ENCODE data around the gene OR3A2. TPM values are rescaled to one million over a fixed set of nuclear protein-coding genes. Genes with fewer than 3 reads are reported as not detected.
"Not testable (repeated sequence)": the region's sequence is repeated elsewhere in the genome, so short reads cannot be mapped to it uniquely, and the experiment has no call there.

OR3A2 gene
- total RNA-seq, 1 donor from 2014 or later, result not detected

- Mint-ChIP-seq H3K27ac (no peak overlapping the region), H3K4me3 (ENCODE audit: low read depth) (no peak overlapping the region), H3K9me3 (ENCODE audit: low read depth) (peaks cover 40% of the 10 kb centered on the region), H3K27me3 (no peaks in the 10 kb centered on the region), H3K36me3 (ENCODE audit: insufficient read depth) (peaks cover 5% of the 10 kb centered on the region), H3K4me1 (ENCODE audit: low read depth) (no peaks in the 10 kb centered on the region)
- no peak for DNase-seq (ENCODE audit: low spot score, unreplicated experiment)
- TF ChIP-seq, protein P1, sequence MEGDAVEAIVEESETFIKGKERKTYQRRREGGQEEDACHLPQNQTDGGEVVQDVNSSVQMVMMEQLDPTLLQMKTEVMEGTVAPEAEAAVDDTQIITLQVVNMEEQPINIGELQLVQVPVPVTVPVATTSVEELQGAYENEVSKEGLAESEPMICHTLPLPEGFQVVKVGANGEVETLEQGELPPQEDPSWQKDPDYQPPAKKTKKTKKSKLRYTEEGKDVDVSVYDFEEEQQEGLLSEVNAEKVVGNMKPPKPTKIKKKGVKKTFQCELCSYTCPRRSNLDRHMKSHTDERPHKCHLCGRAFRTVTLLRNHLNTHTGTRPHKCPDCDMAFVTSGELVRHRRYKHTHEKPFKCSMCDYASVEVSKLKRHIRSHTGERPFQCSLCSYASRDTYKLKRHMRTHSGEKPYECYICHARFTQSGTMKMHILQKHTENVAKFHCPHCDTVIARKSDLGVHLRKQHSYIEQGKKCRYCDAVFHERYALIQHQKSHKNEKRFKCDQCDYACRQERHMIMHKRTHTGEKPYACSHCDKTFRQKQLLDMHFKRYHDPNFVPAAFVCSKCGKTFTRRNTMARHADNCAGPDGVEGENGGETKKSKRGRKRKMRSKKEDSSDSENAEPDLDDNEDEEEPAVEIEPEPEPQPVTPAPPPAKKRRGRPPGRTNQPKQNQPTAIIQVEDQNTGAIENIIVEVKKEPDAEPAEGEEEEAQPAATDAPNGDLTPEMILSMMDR (IDR thresholded peaks at IDR 0.05; ENCODE audit: unreplicated experiment), result no peak
Measured at GRCh38 chr17:3389791-3390190, 3.7 kb upstream of the OR3A2 start.

GRCh38 chr17:3381957-3382356, 4.2 kb downstream of the OR3A2 start:
- Mint-ChIP-seq H3K9me3 (ENCODE audit: low read depth) (peaks cover 59% of the 10 kb centered on the region), H3K4me1 (ENCODE audit: low read depth) (no peaks in the 10 kb centered on the region), H3K27ac (no peak overlapping the region), H3K4me3 (ENCODE audit: low read depth) (no peak overlapping the region), H3K27me3 (no peaks in the 10 kb centered on the region), H3K36me3 (ENCODE audit: insufficient read depth) (no peaks in the 10 kb centered on the region)
- TF ChIP-seq, protein P1 (IDR thresholded peaks at IDR 0.05; ENCODE audit: unreplicated experiment), result no peak
- no peak for DNase-seq (ENCODE audit: low spot score, unreplicated experiment)

GRCh38 chr17:3378321-3378720, 7.8 kb downstream of the OR3A2 start:
- peaks cover 64% of the 10 kb centered on the region for H3K9me3 Mint-ChIP-seq (ENCODE audit: low read depth)
- H3K27me3 Mint-ChIP-seq, result no peaks in the 10 kb centered on the region
- no peaks in the 10 kb centered on the region for H3K4me1 Mint-ChIP-seq (ENCODE audit: low read depth)

GRCh38 chr17:3371167-3371566, 14.9 kb downstream of the OR3A2 start:
- not testable (repeated sequence) for H3K27ac Mint-ChIP-seq; H3K4me1 Mint-ChIP-seq (ENCODE audit: low read depth); H3K36me3 Mint-ChIP-seq (ENCODE audit: insufficient read depth); DNase-seq (ENCODE audit: low spot score, unreplicated experiment); H3K4me3 Mint-ChIP-seq (ENCODE audit: low read depth); H3K27me3 Mint-ChIP-seq
- peaks cover 47% of the 10 kb centered on the region for H3K9me3 Mint-ChIP-seq (ENCODE audit: low read depth)

More at GRCh38 chr17:3378321-3378720, 7.8 kb downstream of the OR3A2 start:
- Mint-ChIP-seq H3K36me3 (ENCODE audit: insufficient read depth) (peaks cover 1% of the 10 kb centered on the region), H3K27ac (no peak overlapping the region), H3K4me3 (ENCODE audit: low read depth) (no peak overlapping the region)
- no peak for DNase-seq (ENCODE audit: low spot score, unreplicated experiment)
- TF ChIP-seq, protein P1 (IDR thresholded peaks at IDR 0.05; ENCODE audit: unreplicated experiment), result no peak

DNA sequence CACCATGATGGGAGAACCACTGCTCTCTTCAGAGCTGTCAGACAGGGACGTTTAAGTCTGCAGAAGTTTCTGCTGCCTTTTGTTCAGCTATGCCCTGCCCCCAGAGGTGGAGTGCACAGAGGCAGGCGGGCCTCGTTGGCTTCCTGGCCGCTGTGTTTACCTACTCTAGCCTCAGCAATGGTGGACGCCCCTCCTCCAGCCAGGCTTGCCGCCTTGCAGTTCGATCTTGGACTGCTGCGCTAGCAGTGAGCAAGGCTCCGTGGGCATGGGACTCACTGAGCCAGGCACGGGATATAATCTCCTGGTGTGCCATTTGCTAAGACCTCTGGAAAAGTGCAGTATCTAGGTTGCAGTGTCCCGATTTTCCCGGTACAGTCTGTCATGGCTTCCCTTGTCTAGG, 43.3 kb downstream of the OR3A2 start:
- not testable (repeated sequence) for H3K4me3 Mint-ChIP-seq (ENCODE audit: low read depth); H3K36me3 Mint-ChIP-seq (ENCODE audit: insufficient read depth); H3K4me1 Mint-ChIP-seq (ENCODE audit: low read depth); DNase-seq (ENCODE audit: low spot score, unreplicated experiment); H3K27me3 Mint-ChIP-seq; H3K27ac Mint-ChIP-seq
- peaks cover 62% of the 10 kb centered on the region for H3K9me3 Mint-ChIP-seq (ENCODE audit: low read depth)

- H3K27ac Mint-ChIP-seq, result no peak overlapping the region
- no peaks in the 10 kb centered on the region for H3K4me1 Mint-ChIP-seq (ENCODE audit: low read depth)
- no peak overlapping the region for H3K4me3 Mint-ChIP-seq (ENCODE audit: low read depth)
- no peak for DNase-seq (ENCODE audit: low spot score, unreplicated experiment)
- H3K9me3 Mint-ChIP-seq (ENCODE audit: low read depth), result peaks cover 48% of the 10 kb centered on the region
- TF ChIP-seq, protein P1 (IDR thresholded peaks at IDR 0.05; ENCODE audit: unreplicated experiment), result no peak
- no peaks in the 10 kb centered on the region for H3K36me3 Mint-ChIP-seq (ENCODE audit: insufficient read depth)
- no peaks in the 10 kb centered on the region for H3K27me3 Mint-ChIP-seq
Measured at GRCh38 chr17:3335876-3336275, 50.2 kb downstream of the OR3A2 start.

Measured in progenitor cell of endocrine pancreas (in vitro differentiated cells).